Omental fat pad (tissue), 4 donors: ENCODE results near the gene MON1B. TPM values are rescaled to one million over a fixed set of nuclear protein-coding genes. Genes with fewer than 3 reads are reported as not detected.
"Not testable (repeated sequence)": the region's sequence is repeated elsewhere in the genome, so short reads cannot be mapped to it uniquely, and the experiment has no call there.

Source experiments
- ATAC-seq: fragments of 150-250 bp; one replicate; pipeline ENCODE4 v1.9.1; 2016; ENCODE audit warnings: mild to moderate bottlenecking, moderate library complexity; ENCODE audit not compliant: low FRiP score
- DNase-seq: peaks from one replicate; pipeline ENCODE4 v3.0.0-alpha.2; 2019; ENCODE audit warnings: low spot score
- total RNA-seq, 4 donors: library from RNA; depleted of rRNA; stranded (reverse); fragments of >200 nt; gene quantifications; one replicate each; pipeline ENCODE4 v1.1.0, GENCODE V29; 2016
- TF ChIP-seq, protein P1 (sequence below), 3 donors: fragments of 450-650 bp; IDR thresholded peaks; one replicate each; pipeline ENCODE4 v1.5.1; 2016 to 2017; ENCODE audit warnings: antibody characterized with exemption in 3 of 3, mild to moderate bottlenecking in 3 of 3, moderate library complexity in 2 of 3

MON1B gene
- total RNA-seq, 4 donors from 2014 or later = 19.0 to 27.6 (median 25.2) TPM

DNA sequence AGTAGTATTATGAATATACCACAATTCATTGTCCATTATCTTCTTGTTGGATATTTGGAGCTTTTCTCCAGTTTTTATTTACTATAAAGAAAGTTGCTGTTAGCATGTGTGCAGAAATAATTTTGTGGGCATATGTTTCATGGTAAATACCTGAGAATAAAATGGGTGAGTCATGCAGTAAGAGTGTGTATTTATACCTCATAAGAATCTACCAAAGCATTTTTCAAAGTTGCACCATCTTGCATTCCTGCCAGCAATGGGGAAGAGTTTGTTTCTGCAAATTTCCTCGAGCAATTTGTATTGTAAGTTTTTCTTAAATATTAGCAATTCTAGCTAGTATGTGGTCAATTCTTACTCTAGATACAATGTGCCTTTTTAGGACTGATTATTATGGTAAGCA lies 7.9 kb upstream of the MON1B start:
- DNase-seq = no peak
- TF ChIP-seq, protein P1, sequence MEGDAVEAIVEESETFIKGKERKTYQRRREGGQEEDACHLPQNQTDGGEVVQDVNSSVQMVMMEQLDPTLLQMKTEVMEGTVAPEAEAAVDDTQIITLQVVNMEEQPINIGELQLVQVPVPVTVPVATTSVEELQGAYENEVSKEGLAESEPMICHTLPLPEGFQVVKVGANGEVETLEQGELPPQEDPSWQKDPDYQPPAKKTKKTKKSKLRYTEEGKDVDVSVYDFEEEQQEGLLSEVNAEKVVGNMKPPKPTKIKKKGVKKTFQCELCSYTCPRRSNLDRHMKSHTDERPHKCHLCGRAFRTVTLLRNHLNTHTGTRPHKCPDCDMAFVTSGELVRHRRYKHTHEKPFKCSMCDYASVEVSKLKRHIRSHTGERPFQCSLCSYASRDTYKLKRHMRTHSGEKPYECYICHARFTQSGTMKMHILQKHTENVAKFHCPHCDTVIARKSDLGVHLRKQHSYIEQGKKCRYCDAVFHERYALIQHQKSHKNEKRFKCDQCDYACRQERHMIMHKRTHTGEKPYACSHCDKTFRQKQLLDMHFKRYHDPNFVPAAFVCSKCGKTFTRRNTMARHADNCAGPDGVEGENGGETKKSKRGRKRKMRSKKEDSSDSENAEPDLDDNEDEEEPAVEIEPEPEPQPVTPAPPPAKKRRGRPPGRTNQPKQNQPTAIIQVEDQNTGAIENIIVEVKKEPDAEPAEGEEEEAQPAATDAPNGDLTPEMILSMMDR (IDR thresholded peaks at IDR 0.05) = no peak
- ATAC-seq = no peak

DNA sequence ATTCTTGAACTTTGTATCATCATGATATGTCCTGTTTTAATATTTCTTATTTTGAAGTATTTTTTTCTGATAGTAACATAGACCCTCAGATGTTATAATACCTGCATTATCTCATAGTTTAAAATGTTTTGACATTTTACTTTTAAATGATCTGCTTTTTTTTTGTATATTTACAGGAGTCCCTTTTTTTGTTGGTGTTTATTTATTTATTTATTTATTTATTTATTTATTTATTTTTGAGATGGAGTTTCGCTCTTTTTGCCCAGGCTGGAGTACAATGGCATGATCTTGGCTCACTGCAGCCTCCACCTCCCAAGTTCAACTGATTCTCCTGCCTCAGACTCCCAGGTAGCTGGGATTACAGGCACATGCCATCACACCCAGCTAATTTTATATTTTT lies 4.7 kb upstream of the MON1B start:
- not testable (repeated sequence) for ATAC-seq, DNase-seq

DNA sequence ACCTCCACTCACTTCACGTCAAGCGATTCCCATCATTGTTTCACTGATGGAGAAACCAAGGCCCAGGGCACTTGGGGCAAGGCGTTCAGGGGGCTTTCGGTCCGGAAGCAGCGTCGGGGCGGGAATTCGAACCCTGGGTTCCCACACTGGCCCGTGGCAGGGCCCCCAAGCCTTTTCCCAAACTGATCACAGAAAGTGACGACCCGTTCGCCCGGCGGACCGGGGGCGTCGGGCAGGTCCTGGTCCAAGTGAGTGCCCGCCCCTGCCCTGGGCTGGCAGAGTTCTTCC lies 856 bp upstream of the MON1B start:
- DNase-seq (no peak), ATAC-seq (no peak)
- TF ChIP-seq, protein P1 (IDR thresholded peaks at IDR 0.05) = no peak

DNA sequence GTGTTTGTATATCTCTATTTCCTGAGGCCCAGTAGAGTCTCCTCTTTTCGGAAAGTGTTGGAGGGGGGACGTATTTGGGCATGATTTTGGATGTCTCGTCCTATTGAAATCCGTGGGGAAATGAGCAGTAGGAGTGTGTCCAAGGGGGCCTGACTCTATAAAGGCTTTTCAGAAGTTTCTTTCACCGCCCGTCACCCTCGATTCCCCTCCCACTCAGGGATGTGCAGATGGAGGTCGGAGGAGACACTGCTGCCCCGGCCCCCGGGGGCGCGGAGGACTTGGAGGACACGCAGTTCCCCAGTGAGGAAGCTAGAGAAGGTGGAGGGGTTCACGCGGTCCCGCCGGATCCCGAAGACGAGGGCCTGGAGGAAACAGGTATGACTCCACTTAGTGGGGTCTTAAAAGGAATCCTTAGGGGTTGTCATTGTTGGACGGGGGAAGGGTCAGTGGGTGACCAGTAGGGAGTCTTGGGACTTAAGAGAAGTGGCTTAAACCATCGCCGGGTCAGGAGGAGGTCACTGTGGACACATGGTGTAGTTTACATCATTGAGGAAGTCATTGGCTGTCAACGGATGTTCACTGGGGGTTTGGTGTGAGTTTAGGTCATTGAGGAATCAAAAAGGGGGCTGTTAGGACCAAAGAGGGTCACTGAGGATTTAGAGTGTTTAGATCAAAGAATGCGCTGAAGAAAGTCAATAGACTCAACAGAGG lies 424 bp downstream of the MON1B start:
- TF ChIP-seq, protein P1 (IDR thresholded peaks at IDR 0.05) = no peak
- peak; percentile 1 for ATAC-seq
- DNase-seq = no peak

DNA sequence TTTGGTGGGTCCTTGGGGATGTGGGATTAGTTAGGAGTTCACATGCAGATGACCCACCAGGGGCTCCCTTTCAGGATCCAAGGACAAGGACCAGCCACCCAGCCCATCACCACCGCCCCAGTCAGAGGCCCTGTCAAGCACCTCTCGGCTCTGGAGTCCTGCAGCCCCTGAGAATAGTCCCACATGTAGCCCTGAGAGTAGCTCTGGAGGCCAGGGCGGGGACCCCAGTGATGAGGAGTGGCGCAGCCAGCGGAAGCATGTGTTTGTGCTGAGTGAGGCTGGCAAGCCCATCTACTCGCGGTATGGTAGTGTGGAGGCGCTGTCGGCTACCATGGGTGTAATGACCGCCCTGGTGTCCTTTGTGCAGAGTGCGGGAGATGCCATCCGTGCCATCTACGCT lies 2.4 kb downstream of the MON1B start:
- no peak for DNase-seq
- no peak for ATAC-seq
- TF ChIP-seq, protein P1 (IDR thresholded peaks at IDR 0.05) = no peak

DNA sequence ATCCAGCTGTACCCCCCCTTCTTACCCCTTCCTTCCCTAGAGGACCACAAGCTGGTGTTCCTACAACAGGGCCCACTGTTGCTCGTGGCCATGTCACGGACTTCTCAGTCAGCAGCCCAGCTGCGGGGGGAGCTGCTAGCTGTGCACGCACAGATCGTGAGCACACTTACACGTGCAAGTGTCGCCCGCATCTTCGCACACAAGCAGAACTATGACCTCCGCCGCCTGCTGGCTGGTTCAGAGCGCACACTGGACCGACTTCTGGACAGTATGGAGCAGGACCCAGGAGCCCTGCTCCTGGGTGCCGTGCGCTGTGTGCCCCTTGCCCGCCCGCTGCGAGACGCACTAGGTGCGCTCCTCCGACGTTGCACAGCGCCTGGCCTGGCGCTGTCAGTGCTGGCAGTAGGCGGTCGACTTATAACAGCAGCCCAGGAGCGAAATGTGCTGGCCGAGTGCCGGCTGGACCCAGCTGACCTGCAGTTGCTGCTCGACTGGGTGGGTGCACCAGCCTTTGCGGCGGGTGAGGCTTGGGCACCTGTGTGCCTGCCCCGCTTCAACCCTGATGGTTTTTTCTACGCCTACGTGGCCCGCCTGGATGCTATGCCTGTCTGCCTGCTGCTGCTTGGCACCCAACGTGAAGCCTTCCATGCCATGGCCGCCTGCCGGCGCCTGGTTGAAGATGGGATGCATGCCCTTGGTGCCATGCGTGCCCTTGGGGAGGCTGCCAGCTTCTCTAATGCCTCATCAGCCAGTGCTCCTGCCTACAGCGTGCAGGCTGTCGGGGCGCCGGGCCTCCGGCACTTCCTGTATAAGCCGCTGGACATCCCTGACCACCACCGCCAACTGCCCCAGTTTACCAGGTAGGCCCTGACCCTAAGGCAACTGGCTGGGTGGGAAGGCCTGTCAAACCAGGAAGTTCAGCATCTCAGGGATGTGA lies 3.6 kb downstream of the MON1B start:
- TF ChIP-seq, protein P1 (IDR thresholded peaks at IDR 0.05) = no peak
- no peak for DNase-seq
- no peak for ATAC-seq

DNA sequence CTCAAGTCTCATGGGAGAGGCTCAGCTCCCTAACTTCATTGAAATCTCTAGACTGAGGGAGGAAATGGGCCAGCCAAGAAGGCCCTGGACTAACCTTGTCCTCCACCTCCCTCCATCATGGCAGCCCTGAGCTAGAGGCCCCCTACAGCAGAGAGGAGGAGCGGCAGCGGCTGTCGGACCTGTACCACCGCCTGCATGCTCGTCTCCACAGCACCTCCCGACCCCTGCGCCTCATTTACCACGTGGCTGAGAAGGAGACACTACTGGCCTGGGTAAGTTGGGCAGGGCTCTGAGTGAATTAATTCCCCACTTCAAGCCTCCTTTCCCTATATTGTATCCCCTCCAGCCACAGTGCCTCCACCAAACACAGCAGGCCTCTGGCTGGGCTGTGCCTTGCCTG lies 4.4 kb downstream of the MON1B start:
- TF ChIP-seq, protein P1 (IDR thresholded peaks at IDR 0.05) = no peak
- DNase-seq (no peak), ATAC-seq (no peak)
